GM18858 (cell line): ENCODE results near the gene MB.

ENCODE experiments used
- ATAC-seq: cut with Tn5 transposase; IDR thresholded peaks from one replicate; pipeline ENCODE4 v1.9.1; 2021; ENCODE audit not compliant: unreplicated experiment

MB gene

GRCh38 chr22:35618427-35619223, 1.5 kb upstream of the MB start:
- ATAC-seq, result no peak

GRCh38 chr22:35616043-35616442, 1.1 kb downstream of the MB start:
- ATAC-seq, result no peak

GRCh38 chr22:35615156-35615555, 2.0 kb downstream of the MB start:
- no peak for ATAC-seq

- ATAC-seq, result no peak
Measured at GRCh38 chr22:35614404-35614803, 2.7 kb downstream of the MB start.

- ATAC-seq, result no peak
Measured at GRCh38 chr22:35612903-35613302, 4.2 kb downstream of the MB start.

GRCh38 chr22:35611891-35612576, 5.1 kb downstream of the MB start:
- no peak for ATAC-seq

- ATAC-seq, result no peak
Measured at GRCh38 chr22:35611200-35611890, 5.8 kb downstream of the MB start.

GRCh38 chr22:35610741-35611140, 6.4 kb downstream of the MB start:
- no peak for ATAC-seq

GRCh38 chr22:35609761-35610160, 7.4 kb downstream of the MB start:
- ATAC-seq, result no peak

GRCh38 chr22:35609261-35609660, 7.9 kb downstream of the MB start:
- no peak for ATAC-seq

- ATAC-seq, result no peak
Measured at GRCh38 chr22:35608088-35608487, 9.0 kb downstream of the MB start.

- ATAC-seq, result no peak
Measured at GRCh38 chr22:35606916-35607315, 10.2 kb downstream of the MB start.

GRCh38 chr22:35605851-35606481, 11.2 kb downstream of the MB start:
- no peak for ATAC-seq

GRCh38 chr22:35605369-35605680, 11.8 kb downstream of the MB start:
- ATAC-seq, result no peak

- no peak for ATAC-seq
Measured at GRCh38 chr22:35604621-35605368, 12.3 kb downstream of the MB start.

GRCh38 chr22:35601743-35602615, 15.2 kb downstream of the MB start:
- no peak for ATAC-seq

- no peak for ATAC-seq
Measured at GRCh38 chr22:35601013-35601580, 16.0 kb downstream of the MB start.

GRCh38 chr22:35600476-35600875, 16.7 kb downstream of the MB start:
- ATAC-seq, result no peak

GRCh38 chr22:35599364-35599763, 17.8 kb downstream of the MB start:
- no peak for ATAC-seq

- ATAC-seq, result no peak
Measured at GRCh38 chr22:35598396-35598710, 18.8 kb downstream of the MB start.
